Adrenal gland (tissue), 12 donors: ENCODE measurements around the gene MBNL3. TPM values are rescaled to one million over a fixed set of nuclear protein-coding genes. Genes with fewer than 3 reads are reported as not detected.

Experiments used
- DNase-seq, 7 donors: peaks; one replicate each; pipeline ENCODE4 v3.0.0-alpha.2; 2019 to 2020
- H3K27ac ChIP-seq, 5 donors: fragments of 200-600 bp; sonication (generic) in 4 of 5; 1 replicate in 3 of 5; 2 replicates in 2 of 5; pipeline versions ENCODE4 v1.5.1 to v1.8.0; 2016 to 2020; ENCODE audit warnings: mild to moderate bottlenecking in 1 of 5
- H3K27me3 ChIP-seq: fragments of 200-600 bp; 2 replicates; pipeline ENCODE4 v1.8.0; 2021
- H3K36me3 ChIP-seq, 2 donors: fragments of 200-600 bp; replicated peaks in 1 of 2; 1 replicate in 1 of 2; 2 replicates in 1 of 2; pipeline versions ENCODE4 v1.5.1 to v1.8.0; 2018 to 2022
- H3K4me1 ChIP-seq, 2 donors: fragments of 200-600 bp; replicated peaks in 1 of 2; 1 replicate in 1 of 2; 2 replicates in 1 of 2; pipeline versions ENCODE4 v1.5.1 to v1.8.0; 2018 to 2021
- H3K4me3 ChIP-seq, 4 donors: fragments of 200-600 bp; sonication (generic) in 3 of 4; one replicate each; pipeline ENCODE4 v1.5.1; 2016 to 2018
- H3K9me3 ChIP-seq, 3 donors: fragments of 200-600 bp; sonication (generic) in 1 of 3; replicated peaks in 1 of 3; 1 replicate in 2 of 3; 2 replicates in 1 of 3; pipeline versions ENCODE4 v1.5.1 to v1.8.0; 2016 to 2021
- CTCF ChIP-seq, 6 experiments: fragments of 450-650 bp in 4 of 6; fragments of 200-600 bp in 2 of 6; sonication (generic) in 1 of 6; IDR thresholded peaks; 1 replicate in 5 of 6; 2 replicates in 1 of 6; pipeline versions ENCODE4 v1.5.1 to v1.8.0; 2016 to 2021; ENCODE audit warnings: antibody characterized with exemption in 6 of 6, mild to moderate bottlenecking in 2 of 6, moderate library complexity in 1 of 6
- POLR2A ChIP-seq, 2 donors: fragments of 450-650 bp; IDR thresholded peaks; one replicate each; pipeline ENCODE4 v1.6.1; 2017; ENCODE audit warnings: antibody characterized with exemption in 2 of 2, mild to moderate bottlenecking in 2 of 2, moderate library complexity in 1 of 2
- WGBS, 4 donors: extraction: QIAGEN DNeasy Blood & Tissue Kit in 2 of 4; methylation state at CpG; one replicate each; pipeline versions ENCODE4 v1.1.5 to v1.1.7; 2013 to 2017; 5-methylcytosine and 5-hydroxymethylcytosine counted together
- intact Hi-C, 2 donors: fragments of 100-400 bp; cut with DNase I; formaldehyde crosslinking; loops; one replicate each; pipeline versions ENCODE4 v1.14.1 to v1.15.0; 2022 to 2023
- polyA plus RNA-seq, 3 donors: library from polyadenylated mRNA; stranded (reverse); fragments of 200-250 nt in 2 of 3; fragments of 350-450 nt in 1 of 3; fragmentation: Illumina TruSeq in 1 of 3; extraction: RNeasy Lipid Tissue Mini Kit (QIAGEN cat#74804) in 1 of 3; gene quantifications; one replicate each; pipeline ENCODE4 v1.2.3, GENCODE V29; 2013 to 2014
- total RNA-seq, 9 donors: library from RNA; depleted of rRNA in 4 of 9; stranded (reverse); fragments of >200 nt in 4 of 9; fragments of 120-200 nt in 1 of 9; fragmentation: NEBNext Ultra II Directional in 1 of 9; extraction: Animal tissue kit (Norgen Biotek cat#: 25700) in 1 of 9; gene quantifications; one replicate each; pipeline versions ENCODE4 v1.1.0 to v1.2.4, GENCODE V29; 2013 to 2023
- donor health status: healthy with polysubstance abuse.
- donor health status: Bipolar disorder and iron deficiency.
- donor health status: DM: yes; HTN: yes; CAD: no.
- donor health status: DM: no; HTN: no; CAD: no.
- donor health status: DM: no; HTN: no; CAD: no.
- donor health status: DM: yes; HTN: yes; CAD: no.

The MBNL3 gene
- total and polyA plus RNA-seq, 12 donors, result 2.4 to 166 (median 53.2) TPM

- DNase-seq, result no peak
- intact Hi-C loops, result no loop called here
- Histone ChIP-seq H3K27me3 (no peaks in the 10 kb centered on the region), H3K4me1 (no peaks in the 10 kb centered on the region), H3K36me3 (no peaks in the 10 kb centered on the region), H3K4me3 (no peak overlapping the region), H3K27ac (no peak overlapping the region), H3K9me3 (no peaks in the 10 kb centered on the region)
- TF ChIP-seq POLR2A (IDR thresholded peaks at IDR 0.05), result no peak
- TF ChIP-seq CTCF (IDR thresholded peaks at IDR 0.05), result no peak
Measured at GRCh38 chrX:132428896-132429295, 59.9 kb downstream of the MBNL3 start.

GRCh38 chrX:132426695-132427281, 62.0 kb downstream of the MBNL3 start:
- TF ChIP-seq CTCF (IDR thresholded peaks at IDR 0.05), result no peak
- no peak for TF ChIP-seq POLR2A (IDR thresholded peaks at IDR 0.05)
- Histone ChIP-seq H3K36me3 (no peaks in the 10 kb centered on the region), H3K9me3 (no peaks in the 10 kb centered on the region), H3K27me3 (no peaks in the 10 kb centered on the region), H3K27ac (no peak overlapping the region), H3K4me1 (no peaks in the 10 kb centered on the region), H3K4me3 (no peak overlapping the region)
- WGBS, 4 donors, result 56 to 100% (median 89%) methylated on average over 1 of the region's 1 CpG
- DNase-seq, result no peak
- intact Hi-C loops, result no loop called here

- no peaks in the 10 kb centered on the region for H3K4me1 ChIP-seq
- WGBS, 4 donors, result 48 to 81% (median 65%) methylated on average over 3 of the region's 3 CpGs
- H3K9me3 ChIP-seq, result no peaks in the 10 kb centered on the region
- no peak overlapping the region for H3K4me3 ChIP-seq
- TF ChIP-seq POLR2A (IDR thresholded peaks at IDR 0.05) (no peak), CTCF (IDR thresholded peaks at IDR 0.05) (no peak)
- H3K36me3 ChIP-seq, result no peaks in the 10 kb centered on the region
- DNase-seq, result no peak
- no peaks in the 10 kb centered on the region for H3K27me3 ChIP-seq
- intact Hi-C loops, result no loop called here
- no peak overlapping the region for H3K27ac ChIP-seq
Measured at GRCh38 chrX:132425744-132426318, 63.0 kb downstream of the MBNL3 start.

- WGBS, 4 donors, result 68 to 91% (median 82%) methylated on average over 5 of the region's 5 CpGs
- Histone ChIP-seq H3K27me3 (no peaks in the 10 kb centered on the region), H3K9me3 (no peaks in the 10 kb centered on the region), H3K36me3 (no peaks in the 10 kb centered on the region), H3K4me3 (no peak overlapping the region), H3K4me1 (no peaks in the 10 kb centered on the region), H3K27ac (no peak overlapping the region)
- TF ChIP-seq POLR2A (IDR thresholded peaks at IDR 0.05), result no peak
- no peak for TF ChIP-seq CTCF (IDR thresholded peaks at IDR 0.05)
- intact Hi-C loops, result no loop called here
- DNase-seq, result no peak
Measured at GRCh38 chrX:132423323-132423722, 65.5 kb downstream of the MBNL3 start.
